Mammary epithelial cell (primary cell): Measurements from ENCODE around the gene C3orf62.

Source experiments
- CTCF ChIP-seq, 2 donors: IDR thresholded peaks in 1 of 2; conservative IDR thresholded peaks in 1 of 2; 2 replicates each; pipeline ENCODE4 v1.5.1; 2011 to 2012; ENCODE audit warnings: inconsistent platforms in 2 of 2, low read length in 2 of 2, mild to moderate bottlenecking in 2 of 2, control low read depth in 1 of 2, low read depth in 1 of 2; ENCODE audit not compliant: insufficient read depth in 1 of 2; ENCODE audit errors: extremely low read depth in 1 of 2
- EZH2 ChIP-seq: IDR thresholded peaks from 2 replicates; pipeline ENCODE4 v1.6.1; 2012; ENCODE audit warnings: low read length, inconsistent platforms, borderline replicate concordance

GRCh38 chr3:49294343-49294742, 17.3 kb upstream of the C3orf62 start:
- no peak for TF ChIP-seq CTCF (conservative IDR thresholded peaks at IDR 0.05 in 1 of 2, IDR thresholded peaks at IDR 0.05 in 1 of 2; ENCODE audit: extremely low read depth in 1 of 2, insufficient read depth in 1 of 2, low read depth in 1 of 2, low read length in 2 of 2)
- TF ChIP-seq EZH2, result no peak
